GM15510 (cell line): ENCODE results near the gene SCYGR2.
"Not testable (repeated sequence)": the region's sequence is repeated elsewhere in the genome, so short reads cannot be mapped to it uniquely, and the experiment has no call there.

Experiments used
- POLR2A ChIP-seq: IDR thresholded peaks from 3 replicates; pipeline ENCODE4 v1.6.1; 2011; ENCODE audit warnings: borderline replicate concordance; ENCODE audit not compliant: insufficient read length; ENCODE audit errors: extremely low read depth

SCYGR2 gene

GRCh38 chr2:227598835-227599503 is at the start of gene SCYGR2:
TSS of gene SCYGR2 (plus strand) at chr2:227598893. CDS start at chr2:227598893, 0 bp downstream.
- not testable (repeated sequence) for TF ChIP-seq POLR2A

GRCh38 chr2:227551836-227552235 is 46.9 kb upstream of the SCYGR2 start:
- no peak for TF ChIP-seq POLR2A

DNA sequence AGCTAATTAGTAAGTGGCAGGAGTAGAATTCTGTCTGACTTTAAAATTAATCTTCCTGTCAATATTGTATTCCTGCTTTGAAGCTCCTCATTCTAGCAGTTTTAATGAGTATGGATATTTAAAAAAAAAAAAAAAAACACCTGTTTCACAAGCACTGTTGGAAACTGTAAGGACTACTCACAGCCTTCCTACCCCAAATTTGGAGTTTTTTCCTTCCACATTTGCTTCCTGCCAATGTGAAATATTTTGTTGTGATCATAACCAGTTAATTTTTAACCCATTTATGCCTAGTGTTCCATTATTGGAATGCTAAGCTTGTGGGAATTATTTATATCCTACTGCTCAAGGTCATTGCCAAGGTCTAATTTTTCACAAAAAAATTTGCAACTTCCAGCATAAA is 36.1 kb upstream of the SCYGR2 start:
- TF ChIP-seq POLR2A: no peak

DNA sequence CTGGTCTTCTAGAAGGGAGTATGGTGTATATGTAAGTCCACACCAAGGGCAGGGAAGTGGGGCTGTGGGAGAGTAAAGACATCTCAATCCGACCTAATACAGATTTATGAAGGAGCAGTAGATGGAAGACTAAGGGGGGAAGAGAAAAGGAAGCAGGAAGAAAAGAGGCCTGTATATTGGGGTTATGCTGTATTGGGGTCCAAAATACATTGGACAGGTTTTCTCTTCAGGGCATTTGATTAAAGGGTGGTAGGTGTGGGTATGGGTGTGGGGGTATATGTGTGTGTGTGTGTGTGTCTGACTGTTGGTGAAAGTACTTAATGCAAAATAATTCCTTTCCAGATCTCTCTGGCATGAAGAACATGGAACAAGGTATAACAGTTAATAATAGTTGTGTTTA is 33.6 kb upstream of the SCYGR2 start:
- TF ChIP-seq POLR2A: no peak

- no peak for TF ChIP-seq POLR2A
These were observed 32.7 kb upstream of the SCYGR2 start for GRCh38 chr2:227566012-227566411.

DNA sequence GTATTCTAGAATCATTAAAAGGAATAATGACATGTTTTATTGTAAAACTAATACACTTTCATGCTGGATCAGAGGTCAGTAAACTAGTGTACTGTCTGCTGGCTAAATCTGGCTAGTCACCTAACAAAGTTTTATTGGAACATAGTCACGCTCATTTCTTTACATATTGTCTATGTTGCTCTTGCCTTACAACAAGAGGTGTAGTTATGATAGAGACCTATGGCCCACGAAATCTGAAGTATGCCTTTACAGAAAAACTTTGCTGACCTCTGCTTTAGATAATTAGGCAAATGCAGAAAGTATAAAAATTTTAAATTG is 29.9 kb upstream of the SCYGR2 start:
- no peak for TF ChIP-seq POLR2A

DNA sequence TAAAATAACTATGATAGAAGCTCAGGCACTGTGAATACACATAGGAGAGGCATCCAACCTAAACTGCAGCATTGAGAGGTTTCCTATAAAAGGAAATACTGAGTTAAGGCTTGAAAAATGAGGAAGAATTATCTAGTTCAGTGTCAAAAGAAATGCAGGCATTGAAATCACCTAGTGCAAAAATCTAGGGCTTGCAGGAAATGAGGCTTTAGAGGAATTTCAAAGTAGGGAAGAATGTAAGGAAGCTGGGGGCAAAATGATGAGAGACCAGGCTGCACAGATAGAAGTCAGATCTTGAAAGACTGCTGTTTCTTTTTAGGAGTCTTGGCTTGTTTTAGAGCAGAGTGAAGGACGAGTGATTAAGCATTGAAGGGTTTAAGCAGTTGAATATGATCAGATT is 28.1 kb upstream of the SCYGR2 start:
- no peak for TF ChIP-seq POLR2A

DNA sequence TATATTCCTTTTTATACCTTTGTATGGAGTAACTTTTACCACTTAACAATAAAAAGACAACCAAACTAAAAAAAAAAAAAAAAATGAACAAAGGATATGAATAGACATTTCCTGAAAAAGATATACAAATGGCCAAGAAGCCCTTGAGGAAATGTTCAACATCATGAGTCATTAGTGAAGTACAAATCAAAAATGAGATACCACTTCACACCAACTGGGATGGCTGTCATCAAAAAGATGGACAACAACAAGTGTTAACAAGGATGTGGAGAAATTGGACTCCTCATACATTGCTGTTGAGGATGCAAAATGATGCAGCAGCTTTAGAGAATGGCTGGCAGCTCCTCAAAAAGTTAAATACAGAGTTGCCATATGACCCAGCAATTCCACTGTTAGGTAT is 22.6 kb upstream of the SCYGR2 start:
- TF ChIP-seq POLR2A: no peak

GRCh38 chr2:227576812-227577211 is 21.9 kb upstream of the SCYGR2 start:
- TF ChIP-seq POLR2A: no peak

DNA sequence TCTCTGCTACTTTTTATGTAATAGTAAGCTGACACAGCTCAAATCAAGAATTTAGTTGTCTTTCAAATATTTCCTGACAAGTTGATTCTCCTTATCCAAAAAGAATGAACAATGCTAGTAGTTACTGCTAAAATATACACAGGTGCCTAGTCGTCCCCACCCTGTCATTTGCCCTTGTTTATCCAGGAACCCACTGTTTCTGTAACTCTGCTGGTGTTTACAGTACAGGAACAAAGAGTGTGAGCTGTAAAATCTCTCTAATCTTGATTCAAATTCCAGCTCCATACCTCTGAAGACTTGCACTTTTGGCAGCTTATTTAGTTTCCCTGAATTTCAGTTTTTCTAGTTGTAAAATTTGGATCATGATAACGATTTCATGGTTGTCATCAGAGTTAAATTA is 21.1 kb upstream of the SCYGR2 start:
- no peak for TF ChIP-seq POLR2A

- TF ChIP-seq POLR2A: no peak
These were observed 20.1 kb upstream of the SCYGR2 start for GRCh38 chr2:227578642-227579041.

DNA sequence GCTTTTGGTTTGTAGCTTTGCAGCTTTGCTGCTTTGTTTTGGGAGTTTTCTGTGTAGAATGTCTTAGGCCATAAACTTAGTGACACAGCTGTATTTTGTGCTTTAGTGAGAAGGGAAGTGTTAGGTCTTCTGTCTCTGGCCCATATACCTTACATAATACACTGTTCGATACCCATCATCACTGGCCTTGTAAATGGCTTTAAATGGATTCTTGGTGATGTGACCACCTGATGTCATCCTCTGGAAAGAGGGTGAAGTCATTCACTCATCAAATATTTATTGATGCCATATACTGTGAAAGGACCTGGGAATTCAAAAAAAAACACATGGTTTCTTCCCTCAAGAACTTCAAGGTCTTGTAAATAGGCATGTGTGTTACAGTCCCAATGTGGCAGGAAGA is 18.9 kb upstream of the SCYGR2 start:
- TF ChIP-seq POLR2A: no peak

DNA sequence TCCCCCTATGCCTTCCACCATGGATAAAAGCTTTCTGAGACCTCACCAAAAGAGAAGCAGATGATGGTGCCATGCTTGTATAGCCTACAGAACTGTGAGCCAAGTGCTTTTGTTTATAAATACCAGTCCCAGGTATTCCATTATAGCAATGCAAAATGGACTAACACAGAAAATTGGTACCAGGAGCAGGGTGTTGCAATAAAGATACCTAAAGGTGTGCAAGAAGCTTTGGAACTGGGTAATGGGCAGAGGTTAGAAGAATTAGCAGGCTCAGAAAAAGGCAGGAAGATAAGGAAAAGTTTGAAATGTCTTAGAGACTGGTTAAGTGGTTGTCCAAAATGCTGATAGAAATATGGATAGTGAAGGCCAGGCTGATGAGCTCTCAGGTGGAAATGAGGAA is 16.3 kb upstream of the SCYGR2 start:
- no peak for TF ChIP-seq POLR2A

DNA sequence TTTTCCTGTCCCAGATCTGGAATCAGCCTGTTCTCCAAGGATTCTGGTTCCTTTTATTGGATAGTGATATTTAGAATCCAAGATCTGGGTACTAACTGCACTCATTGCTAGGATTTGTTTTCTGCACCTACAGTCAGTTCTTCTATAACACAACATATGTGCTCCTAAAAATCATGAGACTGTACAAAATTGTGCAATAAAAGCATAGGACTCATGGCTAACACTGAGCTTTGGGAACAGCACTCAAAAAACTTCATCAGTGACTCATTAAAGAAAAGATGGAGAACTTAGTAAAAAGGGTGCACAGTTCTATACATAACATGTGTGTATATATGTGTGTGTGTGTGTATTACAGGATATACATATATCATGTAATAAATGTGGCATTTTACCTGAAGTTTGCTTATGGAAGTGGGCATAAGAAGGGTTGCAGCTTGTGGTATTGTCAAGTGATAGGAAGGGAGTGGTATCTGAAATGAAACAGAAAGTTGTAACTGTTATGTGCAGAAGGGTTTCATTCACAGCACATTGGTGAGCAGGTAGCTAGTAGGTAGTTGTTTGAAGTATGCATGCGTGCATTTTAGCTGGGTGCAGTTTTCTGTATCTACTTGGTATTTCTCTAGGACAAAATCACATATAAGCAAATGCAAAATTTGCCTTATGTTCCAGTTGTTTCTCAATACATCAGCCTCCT is 5.9 kb upstream of the SCYGR2 start:
- no peak for TF ChIP-seq POLR2A

GRCh38 chr2:227595797-227596196 is 2.9 kb upstream of the SCYGR2 start:
- TF ChIP-seq POLR2A: no peak

DNA sequence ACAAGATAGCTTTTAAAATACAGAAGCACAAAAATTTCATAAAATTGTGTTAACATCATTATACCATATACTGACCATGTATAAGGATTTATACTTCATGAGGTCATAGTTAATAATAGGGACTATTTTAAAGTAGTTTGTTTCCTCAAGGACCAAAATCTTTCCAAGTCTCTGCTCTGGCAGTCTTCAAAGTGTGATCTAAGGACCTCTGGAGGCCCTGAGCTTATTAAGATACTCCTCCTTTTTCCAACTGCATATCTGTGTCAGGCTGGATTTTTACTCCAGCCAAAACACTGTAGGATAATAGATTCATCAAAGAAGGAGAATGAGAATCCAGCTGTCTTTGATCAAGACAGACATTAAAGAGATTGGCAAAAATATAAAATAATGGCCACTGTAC is 1.7 kb upstream of the SCYGR2 start:
- no peak for TF ChIP-seq POLR2A
